Mucosa of descending colon (tissue), 3 donors: ENCODE data around the gene TFR2. TPM values are rescaled to one million over a fixed set of nuclear protein-coding genes. Genes with fewer than 3 reads are reported as not detected.

Experiments used
- ATAC-seq: fragments of 200-7000 bp; cut with Tn5 transposase; one replicate; pipeline ENCODE4 v1.9.1; 2020; ENCODE audit warnings: mild to moderate bottlenecking, moderate library complexity
- DNase-seq, 3 donors: peaks; one replicate each; pipeline ENCODE4 v3.0.0-alpha.2; 2020
- H3K36me3 ChIP-seq: fragments of 200-600 bp; one replicate; pipeline ENCODE4 v1.8.0; 2021; ENCODE audit warnings: low read depth, mild to moderate bottlenecking
- H3K4me1 ChIP-seq: fragments of 200-600 bp; one replicate; pipeline ENCODE4 v1.8.0; 2021; ENCODE audit warnings: low read depth, mild to moderate bottlenecking
- H3K4me3 ChIP-seq: fragments of 200-600 bp; one replicate; pipeline ENCODE4 v1.8.0; 2021; ENCODE audit warnings: mild to moderate bottlenecking
- H3K9me3 ChIP-seq: fragments of 200-600 bp; one replicate; pipeline ENCODE4 v1.8.0; 2021; ENCODE audit warnings: mild to moderate bottlenecking
- intact Hi-C, 2 donors: fragments of 100-400 bp; cut with DNase I in 1 of 2; cut with micrococcal nuclease in 1 of 2; formaldehyde crosslinking; loops; one replicate each; pipeline versions ENCODE4 v1.11.0 to v1.11.1; 2022; cut with DNase I, micrococcal nuclease
- total RNA-seq, 3 donors: library from RNA; stranded (reverse); fragmentation: NEBNext Ultra II Directional in 2 of 3; extraction: Animal tissue kit (Norgen Biotek cat#: 25700) in 2 of 3; gene quantifications; one replicate each; pipeline versions ENCODE4 v1.2.1 to v1.2.4, GENCODE V29; 2021 to 2023
- TF ChIP-seq, protein P1 (sequence below): fragments of 200-600 bp; IDR thresholded peaks from one replicate; pipeline ENCODE4 v1.8.0; 2022; ENCODE audit warnings: antibody characterized with exemption, mild to moderate bottlenecking
- donor health status: DM: no; HTN: no; CAD: no; lungs with moderate emphysema.
- donor health status: DM: no; HTN: no; CAD: no.
- donor health status: DM: no; HTN: yes; CAD: no.

TFR2 gene
- total RNA-seq, 3 donors from 2014 or later = 0.57 to 1.2 (median 1.1) TPM

DNA sequence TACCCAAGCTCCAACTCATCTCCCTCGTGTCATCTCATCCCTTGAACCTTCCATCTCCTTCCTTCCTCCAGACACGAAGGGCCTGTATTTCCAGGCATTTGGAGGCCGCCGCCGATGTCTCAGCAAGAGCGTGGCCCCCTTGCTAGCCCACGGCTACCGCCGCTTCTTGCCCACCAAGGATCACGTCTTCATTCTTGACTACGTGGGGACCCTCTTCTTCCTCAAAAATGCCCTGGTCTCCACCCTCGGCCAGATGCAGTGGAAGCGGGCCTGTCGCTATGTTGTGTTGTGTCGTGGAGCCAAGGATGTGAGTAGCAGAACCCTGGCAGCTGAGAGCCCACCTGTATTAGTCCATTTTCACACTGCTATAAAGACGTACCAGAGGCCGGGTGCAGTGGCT is 49.8 kb downstream of the TFR2 start:
- intact Hi-C loops = no loop called here
- peaks cover under 1% of the 10 kb centered on the region for H3K36me3 ChIP-seq
- H3K9me3 ChIP-seq = no peaks in the 10 kb centered on the region
- TF ChIP-seq, protein P1, sequence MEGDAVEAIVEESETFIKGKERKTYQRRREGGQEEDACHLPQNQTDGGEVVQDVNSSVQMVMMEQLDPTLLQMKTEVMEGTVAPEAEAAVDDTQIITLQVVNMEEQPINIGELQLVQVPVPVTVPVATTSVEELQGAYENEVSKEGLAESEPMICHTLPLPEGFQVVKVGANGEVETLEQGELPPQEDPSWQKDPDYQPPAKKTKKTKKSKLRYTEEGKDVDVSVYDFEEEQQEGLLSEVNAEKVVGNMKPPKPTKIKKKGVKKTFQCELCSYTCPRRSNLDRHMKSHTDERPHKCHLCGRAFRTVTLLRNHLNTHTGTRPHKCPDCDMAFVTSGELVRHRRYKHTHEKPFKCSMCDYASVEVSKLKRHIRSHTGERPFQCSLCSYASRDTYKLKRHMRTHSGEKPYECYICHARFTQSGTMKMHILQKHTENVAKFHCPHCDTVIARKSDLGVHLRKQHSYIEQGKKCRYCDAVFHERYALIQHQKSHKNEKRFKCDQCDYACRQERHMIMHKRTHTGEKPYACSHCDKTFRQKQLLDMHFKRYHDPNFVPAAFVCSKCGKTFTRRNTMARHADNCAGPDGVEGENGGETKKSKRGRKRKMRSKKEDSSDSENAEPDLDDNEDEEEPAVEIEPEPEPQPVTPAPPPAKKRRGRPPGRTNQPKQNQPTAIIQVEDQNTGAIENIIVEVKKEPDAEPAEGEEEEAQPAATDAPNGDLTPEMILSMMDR = no peak
- H3K4me3 ChIP-seq = no peak overlapping the region
- peaks cover 3% of the 10 kb centered on the region for H3K4me1 ChIP-seq
- DNase-seq = no peak
- ATAC-seq = no peak

DNA sequence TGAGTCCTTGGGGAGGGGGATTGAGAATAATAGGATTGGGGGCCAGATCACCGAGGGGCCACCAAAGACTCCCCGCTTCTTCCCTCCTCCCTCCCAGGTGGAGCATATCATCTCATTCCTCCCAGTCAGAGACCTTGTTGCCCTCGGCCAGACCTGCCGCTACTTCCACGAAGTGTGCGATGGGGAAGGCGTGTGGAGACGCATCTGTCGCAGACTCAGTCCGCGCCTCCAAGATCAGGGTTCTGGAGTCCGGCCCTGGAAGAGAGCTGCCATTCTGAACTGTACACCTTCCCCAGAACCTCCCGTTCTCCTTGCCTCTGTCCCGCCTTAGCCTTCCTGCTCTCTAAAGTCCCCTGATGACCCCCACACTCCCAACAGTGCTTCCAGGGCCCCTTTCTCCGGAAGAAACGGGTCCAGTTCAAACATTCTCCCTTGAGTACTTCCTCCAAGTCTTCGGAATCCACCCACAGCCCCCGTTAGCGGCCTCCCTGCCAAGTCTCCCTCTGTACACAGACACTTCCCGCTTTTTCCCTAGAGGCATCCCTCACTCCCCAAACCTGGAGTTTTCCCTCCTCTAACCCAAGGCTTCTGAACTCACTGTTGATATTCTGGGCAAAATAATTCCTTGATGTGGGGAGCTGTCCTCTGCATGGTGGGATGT is 51.1 kb downstream of the TFR2 start:
- DNase-seq (peak in 2 of 3 donors; percentile 18 to 39), ATAC-seq (no peak)
- TF ChIP-seq, protein P1 = no peak
- Histone ChIP-seq H3K4me1 (peaks cover 4% of the 10 kb centered on the region), H3K4me3 (no peak overlapping the region), H3K9me3 (no peaks in the 10 kb centered on the region), H3K36me3 (peaks cover 8% of the 10 kb centered on the region)
- intact Hi-C loops = no loop called here

DNA sequence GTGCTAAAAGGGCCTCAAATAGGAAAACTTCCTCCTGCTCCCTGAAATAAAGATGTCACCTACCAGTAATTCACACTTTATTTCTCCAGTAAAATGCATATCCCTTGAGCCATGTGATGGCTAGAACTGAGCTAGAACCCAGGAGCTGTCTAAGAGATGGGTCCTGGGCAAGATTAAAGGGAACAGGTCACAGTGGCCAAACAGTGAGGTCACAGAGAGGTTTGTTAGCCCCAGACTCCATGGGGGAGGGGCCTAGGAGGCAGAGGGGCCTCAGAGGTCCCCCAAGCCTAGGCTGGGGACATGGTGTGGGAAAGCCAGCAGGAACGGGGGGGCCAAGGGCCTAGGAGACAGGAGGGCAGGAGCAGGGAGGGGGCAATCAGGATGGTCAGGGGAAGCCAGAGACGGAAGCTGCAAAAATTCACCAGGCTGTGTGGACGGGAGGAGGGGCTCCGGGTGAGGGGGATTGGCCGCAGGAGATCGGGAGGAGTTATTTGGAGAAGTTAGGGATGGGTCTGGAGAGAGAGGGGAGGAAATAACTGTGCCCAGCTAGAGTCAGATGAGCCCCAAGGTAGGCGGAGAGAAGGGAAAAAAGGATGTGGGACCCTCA is 51.9 kb downstream of the TFR2 start:
- DNase-seq = peak in 1 of 3 donors; percentile 26

DNA sequence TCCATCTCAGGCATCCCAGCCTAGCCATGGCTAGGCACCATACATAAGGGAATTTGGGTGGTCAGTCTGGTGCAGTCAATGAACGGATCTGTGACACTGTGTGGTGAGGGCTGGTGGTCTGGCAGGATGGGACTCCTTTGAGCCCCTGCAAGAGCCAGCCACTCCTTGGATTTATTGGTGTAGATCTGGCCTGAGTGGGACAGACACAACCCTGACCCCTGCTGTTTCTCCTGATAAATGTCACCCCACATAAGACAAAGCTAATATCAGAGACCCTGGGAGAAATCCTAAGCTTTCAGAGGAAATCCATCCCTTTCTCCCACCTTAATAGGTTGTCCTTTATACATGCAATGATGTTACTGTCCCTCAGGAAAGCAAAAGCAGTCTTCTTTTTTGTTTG is 52.9 kb downstream of the TFR2 start:
- intact Hi-C loops = no loop called here
- DNase-seq (no peak), ATAC-seq (no peak)
- Histone ChIP-seq H3K36me3 (peaks cover 8% of the 10 kb centered on the region), H3K4me3 (no peak overlapping the region), H3K9me3 (no peaks in the 10 kb centered on the region), H3K4me1 (peaks cover 20% of the 10 kb centered on the region)
- TF ChIP-seq, protein P1 = no peak

More for the DNA sequence above, 51.9 kb downstream of the TFR2 start:
- Histone ChIP-seq H3K9me3 (no peaks in the 10 kb centered on the region), H3K4me3 (no peak overlapping the region), H3K4me1 (peaks cover 11% of the 10 kb centered on the region), H3K36me3 (peaks cover 8% of the 10 kb centered on the region)
- intact Hi-C loops = no loop called here
- ATAC-seq = no peak
- TF ChIP-seq, protein P1 = no peak

DNA sequence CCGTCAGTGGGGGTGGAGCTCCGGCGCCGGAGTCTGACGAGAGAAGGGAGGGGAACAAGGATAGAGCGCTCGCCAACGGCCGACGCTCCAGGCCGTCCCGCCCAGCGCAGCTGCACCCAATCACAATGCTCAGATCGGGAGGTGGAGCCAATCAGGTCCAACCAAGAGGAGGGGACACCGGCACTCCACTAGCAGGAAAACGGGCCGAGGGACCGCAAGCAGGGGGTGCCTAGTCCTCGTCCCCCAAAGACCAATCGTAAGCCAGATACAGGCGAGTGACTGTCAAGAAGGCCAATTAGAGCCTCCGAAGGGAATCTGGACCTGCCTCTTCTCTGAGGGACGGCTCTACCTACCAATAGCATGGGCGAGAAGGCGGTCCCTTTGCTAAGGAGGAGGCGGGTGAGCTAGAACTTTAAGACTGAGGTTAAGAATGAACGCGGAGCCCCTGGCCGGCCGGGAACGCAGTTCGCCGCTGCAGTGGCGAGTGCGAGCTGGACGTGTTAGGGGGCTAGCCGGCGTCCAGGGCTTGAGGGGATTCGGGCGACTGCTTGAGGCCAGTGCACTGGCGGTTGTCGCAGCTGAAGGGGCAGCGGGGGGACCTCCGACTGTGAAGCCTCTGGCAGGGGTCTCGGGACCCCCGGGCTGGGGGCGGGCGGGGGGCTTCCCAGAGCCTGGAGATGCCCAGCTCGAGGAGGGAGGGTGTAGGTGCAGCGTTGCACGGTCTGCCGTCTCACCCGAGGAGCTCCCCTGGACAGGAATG is 54.9 kb downstream of the TFR2 start, which contains the start of gene FBXO24:
Gene FBXO24 (plus strand): TSS at position 63 of the 760 bp plus-strand sequence. CDS start 298 bp downstream, at position 361.
- DNase-seq (peak; percentile 98 to 100 (median 100)), ATAC-seq (peak; percentile 86)
- Histone ChIP-seq H3K4me3 (peak within 1 kb of the TSS; percentile 98), H3K4me1 (peaks cover 31% of the 10 kb centered on the region), H3K36me3 (peaks cover 8% of the 10 kb centered on the region), H3K9me3 (no peaks in the 10 kb centered on the region)
- intact Hi-C loops = no loop called here
- TF ChIP-seq, protein P1 = no peak
